ENCODE results near the gene ARHGEF7. TPM values are rescaled to one million over a fixed set of nuclear protein-coding genes. Genes with fewer than 3 reads are reported as not detected.

ARHGEF7 gene
- total RNA-seq, 1 experiment from 2014 or later: 46.2 TPM

- Histone ChIP-seq H2AFZ (ENCODE audit: low read depth, low read length, poor library complexity, severe bottlenecking) (no peak overlapping the region), H3K79me2 (ENCODE audit: insufficient read depth, low read length) (no peaks in the 10 kb centered on the region), H3K9me3 (ENCODE audit: control insufficient read depth in 1 of 2, insufficient read depth in 1 of 2, low read depth in 1 of 2, low read length in 2 of 2) (no peaks in the 10 kb centered on the region), H3K27ac (ENCODE audit: low read depth, low read length) (no peak overlapping the region), H3K4me2 (ENCODE audit: low read length) (no peak overlapping the region), H3K9ac (ENCODE audit: low read length) (no peak overlapping the region), H3K4me1 (ENCODE audit: control insufficient read depth in 1 of 2, insufficient read depth in 2 of 2, low read length in 2 of 2) (peaks cover 0 to 9% of the 10 kb centered on the region in 2 experiments; a peak in 3 of 4 replicates), H4K20me1 (ENCODE audit: insufficient read depth) (no peaks in the 10 kb centered on the region), H3K27me3 (ENCODE audit: insufficient read depth, low read length) (no peaks in the 10 kb centered on the region), H3K36me3 (ENCODE audit: control insufficient read depth in 1 of 2, insufficient read depth in 2 of 2, low read length in 2 of 2) (no peaks in the 10 kb centered on the region), H3K4me3 (replicated peaks in 1 of 2; ENCODE audit: low read depth in 1 of 2, low read length in 2 of 2) (no peak overlapping the region), H3K9me2 (ENCODE audit: insufficient read depth) (no peaks in the 10 kb centered on the region)
- TF ChIP-seq EGR1 (IDR thresholded peaks at IDR 0.05; ENCODE audit: low read depth) (no peak), POLR2AphosphoS5 (IDR thresholded peaks at IDR 0.05; ENCODE audit: low read depth, low read length) (no peak), CEBPB (IDR thresholded peaks at IDR 0.05; ENCODE audit: low read depth) (no peak), SIN3A (IDR thresholded peaks at IDR 0.05; ENCODE audit: low read depth) (no peak), RAD21 (IDR thresholded peaks at IDR 0.05; ENCODE audit: low read depth) (no peak)
- DNase-seq (ENCODE audit: low read depth, low spot score) (no peak), ATAC-seq (no peak)
- ChIA-PET CTCF (no interaction called here), POLR2A (no interaction called here), RAD21 (ENCODE audit: low non-redundant PET in 1 of 2, low total read pairs in 2 of 2, uncharacterized antibody in 2 of 2, unreplicated experiment in 2 of 2) (no interaction called here)
- intact Hi-C loops (cut with micrococcal nuclease): no loop called here
- BruUV-seq (replicated peaks): no TSS peak
These were observed 223.7 kb downstream of the ARHGEF7 start for GRCh38 chr13:111338841-111339240.

DNA sequence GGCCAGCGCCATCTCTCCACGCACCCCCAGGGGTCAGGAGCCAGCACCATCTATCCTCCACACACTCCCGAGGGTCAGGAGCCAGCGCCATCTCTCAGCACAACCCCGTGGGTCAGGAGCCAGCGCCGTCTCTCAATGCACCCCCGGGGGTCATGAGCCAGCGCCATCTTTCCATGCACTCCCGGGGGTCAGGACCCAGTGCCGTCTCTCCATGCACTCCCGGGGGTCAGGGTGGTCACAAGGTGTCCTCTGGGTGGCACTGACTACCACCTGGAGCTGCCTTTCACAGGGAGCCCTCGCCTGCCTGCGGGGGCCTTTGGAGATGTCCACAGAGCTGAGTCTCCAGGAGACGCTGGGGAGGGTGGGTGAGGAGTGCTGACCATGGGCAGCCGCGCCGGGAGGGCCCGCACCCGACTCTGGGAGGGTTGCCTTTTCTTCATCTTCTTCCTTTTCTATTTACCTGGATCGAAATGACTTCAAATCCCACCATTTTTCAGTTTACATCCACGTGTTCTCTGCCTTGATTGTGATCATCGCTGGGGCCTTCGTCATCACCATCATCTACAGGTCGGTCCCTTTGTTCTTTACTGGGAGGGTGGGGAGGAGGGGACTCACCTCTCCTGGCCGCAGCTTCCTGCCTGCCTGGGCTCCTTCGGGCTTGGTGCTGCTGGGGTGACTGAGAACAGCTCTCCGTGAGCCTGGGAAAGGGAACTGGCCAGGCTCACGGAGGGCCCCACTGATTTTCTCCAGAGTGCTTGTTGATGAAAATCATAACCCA is 224.4 kb downstream of the ARHGEF7 start:
- POLR2A ChIA-PET: no interaction called here
- Histone ChIP-seq H3K27me3 (ENCODE audit: insufficient read depth, low read length) (no peaks in the 10 kb centered on the region), H3K9ac (ENCODE audit: low read length) (no peak overlapping the region), H3K9me3 (ENCODE audit: control insufficient read depth in 1 of 2, insufficient read depth in 1 of 2, low read depth in 1 of 2, low read length in 2 of 2) (no peaks in the 10 kb centered on the region), H3K36me3 (ENCODE audit: control insufficient read depth in 1 of 2, insufficient read depth in 2 of 2, low read length in 2 of 2) (no peaks in the 10 kb centered on the region), H3K9me2 (ENCODE audit: insufficient read depth) (no peaks in the 10 kb centered on the region), H3K4me1 (ENCODE audit: control insufficient read depth in 1 of 2, insufficient read depth in 2 of 2, low read length in 2 of 2) (peaks cover 0 to 9% of the 10 kb centered on the region in 2 experiments; a peak in 3 of 4 replicates), H3K4me2 (ENCODE audit: low read length) (no peak overlapping the region), H3K79me2 (ENCODE audit: insufficient read depth, low read length) (no peaks in the 10 kb centered on the region), H3K4me3 (replicated peaks in 1 of 2; ENCODE audit: low read depth in 1 of 2, low read length in 2 of 2) (no peak overlapping the region), H4K20me1 (ENCODE audit: insufficient read depth) (no peaks in the 10 kb centered on the region), H2AFZ (ENCODE audit: low read depth, low read length, poor library complexity, severe bottlenecking) (no peak overlapping the region), H3K27ac (ENCODE audit: low read depth, low read length) (no peak overlapping the region)
- ATAC-seq: no peak
- no peak for DNase-seq (ENCODE audit: low read depth, low spot score)
- CTCF ChIA-PET: no interaction called here
- RAD21 ChIA-PET (ENCODE audit: low non-redundant PET in 1 of 2, low total read pairs in 2 of 2, uncharacterized antibody in 2 of 2, unreplicated experiment in 2 of 2): no interaction called here
- TF ChIP-seq POLR2AphosphoS5 (IDR thresholded peaks at IDR 0.05; ENCODE audit: low read depth, low read length) (no peak), RAD21 (IDR thresholded peaks at IDR 0.05; ENCODE audit: low read depth) (no peak)
- BruUV-seq (replicated peaks): no TSS peak
- intact Hi-C loops (cut with micrococcal nuclease): no loop called here
